Heart right ventricle (tissue), 16 donors: ENCODE results near the gene KRTAP12-3. TPM values are rescaled to one million over a fixed set of nuclear protein-coding genes. Genes with fewer than 3 reads are reported as not detected.
"Not testable (repeated sequence)": the region's sequence is repeated elsewhere in the genome, so short reads cannot be mapped to it uniquely, and the experiment has no call there.

ENCODE experiments used
- ATAC-seq, 8 donors: fragments of 200-7000 bp; cut with Tn5 transposase; one replicate each; pipeline ENCODE4 v1.9.1; 2020; ENCODE audit warnings: mild to moderate bottlenecking in 8 of 8, moderate library complexity in 8 of 8, moderate number of reproducible peaks in 1 of 8
- DNase-seq, 2 donors: peaks; one replicate each; pipeline ENCODE4 v3.0.0-alpha.2; 2020
- H3K27ac ChIP-seq, 10 donors: fragments of 200-600 bp; sonication (generic) in 2 of 10; one replicate each; pipeline versions ENCODE4 v1.5.0 to v1.8.0; 2020 to 2022; ENCODE audit warnings: mild to moderate bottlenecking in 3 of 10
- H3K27me3 ChIP-seq, 7 donors: fragments of 200-600 bp; one replicate each; pipeline ENCODE4 v1.8.0; 2021 to 2022; ENCODE audit warnings: mild to moderate bottlenecking in 2 of 7
- H3K36me3 ChIP-seq, 9 donors: fragments of 200-600 bp; sonication (generic) in 1 of 9; one replicate each; pipeline versions ENCODE4 v1.5.0 to v1.8.0; 2020 to 2022; ENCODE audit warnings: mild to moderate bottlenecking in 2 of 9
- H3K4me1 ChIP-seq, 9 donors: fragments of 200-600 bp; sonication (generic) in 1 of 9; one replicate each; pipeline versions ENCODE4 v1.5.0 to v1.8.0; 2020 to 2022; ENCODE audit warnings: mild to moderate bottlenecking in 4 of 9
- H3K4me3 ChIP-seq, 10 donors: fragments of 200-600 bp; sonication (generic) in 2 of 10; one replicate each; pipeline versions ENCODE4 v1.5.0 to v1.8.0; 2020 to 2022; ENCODE audit warnings: mild to moderate bottlenecking in 7 of 10, moderate library complexity in 2 of 10
- H3K9me3 ChIP-seq, 11 donors: fragments of 200-600 bp in 10 of 11; sonication (generic) in 2 of 11; one replicate each; pipeline versions ENCODE4 v1.5.0 to v1.8.0; 2013 to 2022; ENCODE audit warnings: mild to moderate bottlenecking in 2 of 11, control low read depth in 1 of 11, moderate library complexity in 1 of 11
- WGBS, 2 donors: extraction: QIAGEN DNeasy Blood & Tissue Kit; methylation state at CpG; one replicate each; pipeline ENCODE4 v1.1.7; 2013; ENCODE audit warnings: inconsistent platforms in 1 of 2; 5-methylcytosine and 5-hydroxymethylcytosine counted together
- intact Hi-C, 10 donors: fragments of 100-400 bp; cut with DNase I; formaldehyde crosslinking; loops; one replicate each; pipeline versions ENCODE4 v1.11.1 to v1.14.2; 2022
- polyA plus RNA-seq, 2 donors: library from polyadenylated mRNA; stranded (reverse); fragments of 200-250 nt; gene quantifications; one replicate each; pipeline ENCODE4 v1.2.3, GENCODE V29; 2013
- total RNA-seq, 10 donors: library from RNA; stranded (reverse); fragmentation: NEBNext Ultra II Directional in 3 of 10; extraction: Animal tissue kit (Norgen Biotek cat#: 25700) in 3 of 10; gene quantifications; one replicate each; pipeline versions ENCODE4 v1.2.1 to v1.2.4, GENCODE V29; 2021 to 2023
- TF ChIP-seq, protein P1 (sequence below), 9 donors: fragments of 200-600 bp; sonication (generic) in 2 of 9; IDR thresholded peaks; one replicate each; pipeline versions ENCODE4 v1.5.0 to v1.8.0; 2021 to 2022; ENCODE audit warnings: antibody characterized with exemption in 9 of 9, mild to moderate bottlenecking in 5 of 9, moderate library complexity in 1 of 9
- donor health status: Arrhythmogenic right ventricular cardiomyopathy.
- donor health status: ischemic (EF 13 %, LVEDD 7.1; RV severe dilation, severe dysfunction).
- donor health status: healthy with polysubstance abuse.
- donor health status: DM: no; HTN: yes; CAD: no.
- donor health status: DM: no; HTN: no; CAD: no.
- donor health status: ischemic (EF 25% LVEDD 6.9; RV normal size, moderate dysfunction).
- donor health status: ischemic (EF 25% LVEDD 5.7; RV mildly dilated, moderate dysfunction).
- donor health status: healthy.
- donor health status: DM: yes; HTN: yes; CAD: no.
- donor health status: Ischemic cardiomyopathy.
- donor health status: ischemic (EF 35%, LVEDD 5.7; RV mildly dilated, moderate dysfunction).
- donor health status: nonischemic (EF 11% LVEDD 7.7; RV severe dilation, severe dysfunction).
- donor health status: DM: yes; HTN: yes; CAD: no.
- donor health status: PGD.
- donor health status: ischemic (EF 29% LVEDD 5.4; RV normal size, mild dysfunction).
- donor health status: nonischemic (EF 23%, LVEDD 6.1; RV moderate dilation, normal function).

Gene KRTAP12-3
- total and polyA plus RNA-seq, 12 donors, result not detected

DNA sequence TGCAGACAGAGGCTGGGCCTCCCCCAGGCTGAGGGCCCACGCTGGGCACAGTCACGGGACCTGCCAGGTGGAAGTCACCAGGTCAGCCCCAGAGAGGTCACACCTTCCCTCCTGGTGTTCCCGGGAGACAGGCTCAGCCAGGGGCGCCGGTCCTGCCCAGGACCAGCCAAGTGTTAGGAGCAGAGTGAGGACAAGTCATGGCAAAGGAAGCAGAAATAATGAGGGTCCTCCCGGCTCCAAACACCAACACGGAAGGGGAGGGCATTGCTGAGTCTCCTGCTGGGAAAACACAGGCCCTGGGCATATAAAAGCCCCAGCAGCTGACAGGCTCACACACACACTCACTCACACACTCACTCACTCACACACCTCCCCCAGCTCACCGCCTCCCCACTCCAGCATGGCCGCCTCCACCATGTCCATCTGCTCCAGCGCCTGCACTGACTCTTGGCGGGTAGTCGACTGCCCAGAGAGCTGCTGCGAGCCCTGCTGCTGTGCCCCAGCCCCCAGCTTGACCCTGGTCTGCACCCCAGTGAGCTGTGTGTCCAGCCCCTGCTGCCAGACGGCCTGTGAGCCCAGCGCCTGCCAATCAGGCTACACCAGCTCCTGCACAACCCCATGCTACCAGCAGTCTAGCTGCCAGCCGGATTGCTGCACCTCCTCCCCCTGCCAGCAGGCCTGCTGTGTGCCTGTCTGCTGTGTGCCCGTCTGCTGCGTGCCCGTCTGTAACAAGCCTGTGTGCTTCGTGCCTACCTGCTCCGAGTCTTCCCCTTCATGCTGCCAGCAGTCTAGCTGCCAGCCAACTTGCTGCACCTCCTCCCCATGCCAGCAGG is 20.5 kb upstream of the KRTAP12-3 start, which contains the start of gene KRTAP10-10:
Gene KRTAP10-10, plus strand, starts transcription at position 339 of the 833 bp plus-strand sequence. Its CDS starts 62 bp downstream, at position 401.
- 53 to 57% methylated on average over 19 to 21 of the region's 21 CpGs for WGBS, 2 donors
- peaks cover 0 to 33% (median 3%) of the 10 kb centered on the region in 11 donors for H3K9me3 ChIP-seq
- no peak within 1 kb of the TSS for H3K4me3 ChIP-seq
- no peak for DNase-seq
- no peak within 1 kb of the TSS for H3K27ac ChIP-seq
- TF ChIP-seq, protein P1, sequence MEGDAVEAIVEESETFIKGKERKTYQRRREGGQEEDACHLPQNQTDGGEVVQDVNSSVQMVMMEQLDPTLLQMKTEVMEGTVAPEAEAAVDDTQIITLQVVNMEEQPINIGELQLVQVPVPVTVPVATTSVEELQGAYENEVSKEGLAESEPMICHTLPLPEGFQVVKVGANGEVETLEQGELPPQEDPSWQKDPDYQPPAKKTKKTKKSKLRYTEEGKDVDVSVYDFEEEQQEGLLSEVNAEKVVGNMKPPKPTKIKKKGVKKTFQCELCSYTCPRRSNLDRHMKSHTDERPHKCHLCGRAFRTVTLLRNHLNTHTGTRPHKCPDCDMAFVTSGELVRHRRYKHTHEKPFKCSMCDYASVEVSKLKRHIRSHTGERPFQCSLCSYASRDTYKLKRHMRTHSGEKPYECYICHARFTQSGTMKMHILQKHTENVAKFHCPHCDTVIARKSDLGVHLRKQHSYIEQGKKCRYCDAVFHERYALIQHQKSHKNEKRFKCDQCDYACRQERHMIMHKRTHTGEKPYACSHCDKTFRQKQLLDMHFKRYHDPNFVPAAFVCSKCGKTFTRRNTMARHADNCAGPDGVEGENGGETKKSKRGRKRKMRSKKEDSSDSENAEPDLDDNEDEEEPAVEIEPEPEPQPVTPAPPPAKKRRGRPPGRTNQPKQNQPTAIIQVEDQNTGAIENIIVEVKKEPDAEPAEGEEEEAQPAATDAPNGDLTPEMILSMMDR (IDR thresholded peaks at IDR 0.05), result no peak
- intact Hi-C loops, result no loop called here
- ATAC-seq, result peak in 1 of 8 donors; percentile 56
- peaks cover 0 to 40% (median 15%) of the 10 kb centered on the region in 7 donors for H3K27me3 ChIP-seq
- no peaks in the 10 kb centered on the region for H3K4me1 ChIP-seq
- H3K36me3 ChIP-seq, result no peaks in the 10 kb centered on the region

DNA sequence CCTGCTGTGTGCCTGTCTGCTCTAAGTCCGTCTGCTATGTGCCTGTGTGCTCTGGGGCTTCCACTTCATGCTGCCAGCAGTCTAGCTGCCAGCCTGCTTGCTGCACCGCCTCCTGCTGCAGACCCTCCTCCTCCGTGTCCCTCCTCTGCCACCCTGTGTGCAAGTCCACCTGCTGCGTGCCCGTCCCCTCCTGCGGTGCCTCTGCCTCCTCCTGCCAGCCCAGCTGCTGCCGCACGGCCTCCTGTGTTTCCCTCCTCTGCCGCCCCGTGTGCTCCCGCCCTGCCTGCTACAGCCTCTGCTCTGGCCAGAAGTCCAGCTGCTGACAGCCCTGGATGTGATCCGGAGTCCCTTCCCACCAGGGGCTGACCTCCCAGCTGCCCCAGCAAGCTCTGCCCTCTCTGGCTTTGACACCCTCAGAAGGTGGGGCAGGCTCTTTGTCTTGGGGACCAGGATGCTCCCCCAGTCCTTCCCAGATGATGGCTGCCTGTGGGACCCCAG is 19.8 kb upstream of the KRTAP12-3 start:
- H3K4me3 ChIP-seq, DNase-seq, H3K36me3 ChIP-seq, H3K4me1 ChIP-seq, intact Hi-C loops, H3K27ac ChIP-seq: not testable (repeated sequence)
- peaks cover 0 to 40% (median 15%) of the 10 kb centered on the region in 7 donors for H3K27me3 ChIP-seq
- ATAC-seq, result peak in 1 of 8 donors; percentile 34
- WGBS, 2 donors, result 45 to 49% methylated on average over 10 to 11 of the region's 12 CpGs
- peaks cover 0 to 30% (median 2%) of the 10 kb centered on the region in 11 donors for H3K9me3 ChIP-seq

DNA sequence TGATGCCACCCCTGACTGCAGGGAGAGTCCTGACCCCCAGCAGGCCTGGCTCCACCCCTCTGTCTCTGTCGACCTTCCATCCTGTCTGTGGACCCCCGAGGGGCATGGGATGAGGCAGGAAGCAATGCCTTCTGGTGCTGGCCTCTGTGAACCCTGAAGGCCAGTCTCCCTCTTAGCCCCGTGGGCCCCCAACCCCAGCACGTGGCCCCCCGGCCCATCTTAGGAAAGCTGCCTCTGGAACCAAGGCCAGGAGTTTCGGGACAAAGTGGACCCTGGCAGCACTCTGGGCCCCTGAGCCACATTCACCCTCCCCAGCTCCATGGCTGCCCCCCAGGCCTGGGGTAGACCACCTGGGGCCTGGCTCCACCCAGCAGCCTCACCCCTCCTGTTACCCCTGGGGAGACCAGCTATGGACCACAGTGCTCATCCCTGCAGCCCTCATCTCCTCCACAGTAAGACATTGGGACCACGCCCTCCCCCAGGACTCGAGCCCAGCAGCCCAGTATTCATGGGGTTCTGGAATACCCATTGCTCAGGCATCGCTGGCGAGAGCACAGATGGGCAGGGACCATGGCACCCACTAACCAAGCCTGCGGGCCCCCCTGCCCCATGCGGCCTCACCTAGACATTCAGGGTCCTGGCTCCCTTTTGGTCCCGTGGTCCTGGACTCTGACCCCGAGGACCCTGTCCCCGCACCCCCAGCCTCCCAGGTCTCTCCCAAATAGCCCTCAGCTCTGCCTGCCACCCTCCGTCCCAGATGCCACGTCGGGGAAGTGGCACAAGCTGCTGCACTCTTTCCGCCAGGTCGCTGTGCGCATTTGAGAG is 19.0 kb upstream of the KRTAP12-3 start:
- Histone ChIP-seq H3K27me3 (peaks cover 0 to 40% (median 15%) of the 10 kb centered on the region in 7 donors), H3K9me3 (peaks cover 0 to 35% (median 0%) of the 10 kb centered on the region in 11 donors)
- H3K4me1 ChIP-seq, H3K27ac ChIP-seq, H3K4me3 ChIP-seq, DNase-seq, intact Hi-C loops, H3K36me3 ChIP-seq: not testable (repeated sequence)
- peak in 1 of 8 donors; percentile 31 for ATAC-seq
- WGBS, 2 donors, result 80 to 96% methylated on average over 14 to 21 of the region's 21 CpGs

DNA sequence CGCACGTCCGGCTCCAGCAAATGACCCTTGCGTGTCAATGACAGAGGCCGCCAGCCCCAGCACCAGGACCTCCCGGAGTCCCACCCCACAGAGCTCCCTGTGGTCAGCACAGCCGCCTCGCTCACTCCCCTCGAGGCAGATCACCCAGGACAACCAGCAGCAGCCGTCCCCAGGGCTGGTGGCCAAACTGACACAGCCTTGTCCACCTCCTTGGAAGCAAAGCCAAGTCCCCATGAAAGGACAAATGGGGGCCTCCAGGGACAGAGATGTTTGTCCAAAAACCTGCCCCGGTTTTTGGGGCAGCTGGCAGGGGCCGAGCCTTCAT is 18.4 kb upstream of the KRTAP12-3 start:
- H3K4me1 ChIP-seq, result no peaks in the 10 kb centered on the region
- peaks cover 0 to 41% (median 2%) of the 10 kb centered on the region in 11 donors for H3K9me3 ChIP-seq
- DNase-seq (no peak), ATAC-seq (no peak)
- no peak overlapping the region for H3K4me3 ChIP-seq
- H3K27me3 ChIP-seq, result peaks cover 0 to 40% (median 15%) of the 10 kb centered on the region in 7 donors
- whole genome bisulfite sequencing, 2 donors, result 80 to 83% methylated on average over 12 of the region's 12 CpGs
- no peaks in the 10 kb centered on the region for H3K36me3 ChIP-seq
- TF ChIP-seq, protein P1 (IDR thresholded peaks at IDR 0.05), result no peak
- H3K27ac ChIP-seq, result no peak overlapping the region
- intact Hi-C loops, result no loop called here

DNA sequence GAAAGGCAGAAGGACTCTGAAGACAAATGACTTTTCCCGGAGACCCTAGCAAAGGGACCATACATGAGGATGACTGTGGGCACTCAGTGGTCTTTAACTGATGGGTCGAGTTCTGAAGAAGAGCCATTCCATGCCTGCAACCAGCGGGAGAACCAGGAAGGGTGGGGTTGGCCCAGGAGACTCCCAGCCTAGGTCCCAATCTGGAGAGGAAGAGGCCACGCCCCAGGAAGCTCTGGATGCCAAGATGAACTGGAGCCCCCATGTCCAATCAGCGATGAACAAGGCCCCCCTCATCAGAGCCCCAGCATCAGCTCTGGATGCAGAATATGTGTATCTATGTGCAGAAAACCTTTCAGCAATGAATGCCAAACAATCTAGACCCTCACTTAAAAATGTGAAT is 17.0 kb upstream of the KRTAP12-3 start:
- Histone ChIP-seq H3K4me3 (no peak overlapping the region), H3K4me1 (no peaks in the 10 kb centered on the region), H3K27me3 (peaks cover 0 to 38% (median 19%) of the 10 kb centered on the region in 7 donors), H3K9me3 (peaks cover 0 to 51% (median 14%) of the 10 kb centered on the region in 11 donors), H3K36me3 (no peaks in the 10 kb centered on the region), H3K27ac (no peak overlapping the region)
- WGBS, 2 donors, result 73 to 80% methylated on average over 5 of the region's 5 CpGs
- no peak for DNase-seq
- TF ChIP-seq, protein P1 (IDR thresholded peaks at IDR 0.05), result no peak
- intact Hi-C loops, result no loop called here
- ATAC-seq, result no peak
